NCI-H69 (cell line): ENCODE data around the gene GRIK3.
A peak's percentile ranks its signal among the peaks of the same experiment; 100 is the strongest.

ENCODE experiments used
- DNase-seq: peaks from one replicate; lab custom pipeline; 2025; lab: John Stamatoyannopoulos, UW

GRIK3 gene

DNA sequence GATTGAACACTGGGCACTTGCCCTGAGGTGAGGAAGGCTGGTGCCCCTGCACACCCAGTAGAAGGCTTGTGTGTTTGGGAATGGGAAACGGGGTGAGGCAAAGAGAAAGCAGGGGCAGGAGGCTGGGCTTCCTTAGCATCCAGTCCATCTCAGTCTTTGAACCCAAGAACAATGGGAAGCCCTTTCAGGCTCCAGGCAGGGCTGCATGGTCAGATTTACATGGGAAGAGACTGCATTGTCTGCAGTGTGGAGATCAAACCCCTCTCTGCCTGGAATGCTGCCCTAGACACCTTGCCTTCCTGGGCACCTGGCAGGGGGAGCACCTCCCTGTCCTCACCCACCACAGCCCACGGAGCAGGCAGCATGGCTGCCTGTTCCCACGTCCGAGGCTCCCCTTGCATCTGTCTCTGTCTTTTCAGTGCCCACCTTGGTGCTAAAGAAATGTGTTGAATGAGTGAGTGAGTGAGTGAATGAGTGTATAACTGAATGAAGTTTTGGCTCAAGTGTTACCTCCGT is 268.5 kb downstream of the GRIK3 start:
- DNase-seq, result peak; percentile 33

DNA sequence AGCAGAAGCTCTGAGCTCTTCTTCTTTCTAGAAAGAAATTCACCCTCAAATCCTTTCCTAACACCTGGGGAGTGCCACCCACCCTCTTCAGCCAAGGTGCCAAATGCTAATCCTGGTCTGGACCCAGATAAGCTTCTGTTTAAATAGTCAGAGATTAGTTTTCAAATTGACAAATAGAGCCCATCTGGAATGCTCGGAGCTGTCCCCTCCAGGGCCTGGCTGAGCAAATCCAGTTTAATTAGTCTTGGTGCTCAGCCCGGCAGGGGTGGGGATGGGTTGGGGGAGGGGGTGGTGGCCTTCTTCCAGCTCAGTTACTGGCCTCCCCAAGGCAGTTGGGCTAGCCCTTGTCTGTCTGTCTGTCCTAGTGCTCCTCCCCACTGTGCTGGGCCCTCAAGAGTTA is 269.5 kb downstream of the GRIK3 start:
- DNase-seq, result peak; percentile 85

- no peak for DNase-seq
Observed at GRCh38 chr1:36763771-36764170, 270.5 kb downstream of the GRIK3 start.

GRCh38 chr1:36762174-36762573 is 272.1 kb downstream of the GRIK3 start:
- no peak for DNase-seq

GRCh38 chr1:36761113-36761512 is 273.2 kb downstream of the GRIK3 start:
- DNase-seq, result no peak

DNA sequence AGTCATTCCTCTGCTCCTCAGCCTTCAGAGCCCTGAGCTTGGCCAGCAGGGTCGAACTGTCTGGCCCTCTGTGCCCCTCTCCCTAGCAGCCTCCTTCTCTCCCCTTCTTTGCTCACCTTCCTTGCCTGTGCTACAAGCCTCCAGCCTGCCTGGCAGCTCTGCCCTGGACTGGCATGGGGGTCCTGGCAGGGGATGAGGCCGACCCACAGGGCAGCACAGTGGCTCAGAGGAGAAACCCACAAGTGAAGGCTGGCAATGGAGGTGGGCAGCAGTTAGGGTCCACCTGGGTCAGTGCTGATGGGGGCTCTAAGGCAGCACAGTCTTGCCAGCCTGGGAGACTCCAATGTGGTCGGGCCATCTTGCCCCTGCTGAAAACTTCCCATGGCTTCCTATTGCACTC is 274.2 kb downstream of the GRIK3 start:
- no peak for DNase-seq

- no peak for DNase-seq
Observed at GRCh38 chr1:36759355-36759754, 275.0 kb downstream of the GRIK3 start.

GRCh38 chr1:36755303-36756230 is 278.7 kb downstream of the GRIK3 start:
- DNase-seq, result peak; percentile 72

GRCh38 chr1:36754366-36754765 is 279.9 kb downstream of the GRIK3 start:
- DNase-seq, result no peak

GRCh38 chr1:36753451-36753850 is 280.9 kb downstream of the GRIK3 start:
- DNase-seq, result no peak

- no peak for DNase-seq
Observed at GRCh38 chr1:36752891-36753361, 281.4 kb downstream of the GRIK3 start.

DNA sequence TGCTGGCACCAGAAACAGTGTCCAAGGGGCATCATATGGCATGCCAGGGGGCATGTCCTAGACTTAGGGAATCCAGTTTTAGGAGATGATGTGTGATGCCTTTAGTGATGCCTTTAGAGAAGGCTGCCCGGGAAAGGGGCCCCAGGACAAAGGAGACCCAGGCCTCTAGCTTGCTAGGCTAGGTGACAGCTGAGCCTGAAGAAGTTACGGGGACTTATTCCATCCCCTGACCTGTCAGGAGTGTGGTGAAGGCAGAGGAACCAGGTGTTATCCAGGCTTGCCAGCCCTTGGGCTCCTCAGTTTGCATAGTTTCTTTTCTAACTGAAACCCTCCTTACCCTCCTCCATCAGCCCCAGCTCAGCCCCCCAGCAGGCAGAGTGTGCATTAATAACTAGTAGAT is 281.9 kb downstream of the GRIK3 start:
- DNase-seq, result no peak

DNA sequence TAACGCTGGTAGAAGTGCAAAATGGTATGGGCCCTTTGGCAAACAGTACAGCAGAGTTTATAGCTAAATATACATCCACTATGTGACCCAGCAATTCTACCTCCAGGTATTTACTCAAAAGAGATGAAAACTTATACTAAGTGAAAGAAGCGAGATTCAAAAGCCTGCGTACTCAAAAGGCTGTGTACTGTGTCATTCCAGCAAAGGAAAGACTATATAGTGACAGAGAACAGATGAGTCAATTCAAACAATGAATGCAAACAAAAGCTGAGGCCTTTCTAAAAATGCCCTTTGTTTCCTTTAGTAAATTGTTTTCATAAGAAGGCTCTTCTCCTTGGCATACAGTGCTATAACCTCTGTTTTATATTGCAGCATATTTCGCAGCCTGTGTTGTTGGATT is 282.8 kb downstream of the GRIK3 start:
- peak; percentile 42 for DNase-seq

DNA sequence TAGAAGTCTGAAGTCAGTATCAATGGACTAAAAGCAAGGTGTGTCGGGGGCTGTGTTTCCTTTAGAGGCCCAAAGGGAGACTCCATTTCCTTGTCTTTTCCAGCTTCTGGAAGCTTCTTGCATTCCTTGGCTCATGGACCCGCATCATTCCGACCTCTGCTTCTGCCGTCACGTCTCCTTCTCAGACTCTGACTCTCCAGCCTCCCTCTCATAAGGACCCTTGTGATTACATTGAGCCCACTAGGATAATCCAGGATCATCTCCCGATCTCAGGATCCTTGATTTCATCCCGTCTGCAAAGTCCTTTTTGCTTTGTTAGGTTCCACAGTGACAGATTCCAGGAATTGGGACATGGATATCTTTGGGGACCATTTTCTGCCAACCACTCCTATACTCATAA is 285.8 kb downstream of the GRIK3 start:
- DNase-seq, result no peak
